Neural cell (in vitro differentiated cells): ENCODE measurements around the gene ARF1. TPM values are rescaled to one million over a fixed set of nuclear protein-coding genes. Genes with fewer than 3 reads are reported as not detected.

Source experiments
- H2AFZ ChIP-seq: fragments of 200-600, 300-800 bp; sonication (generic), shearing (Covaris generic); 2 replicates; pipeline ENCODE4 v1.6.0; 2014; ENCODE audit warnings: low read depth, mild to moderate bottlenecking, antibody characterized with exemption, low read length, moderate library complexity
- H3F3A ChIP-seq: fragments of 200-600 bp; shearing (Covaris generic); 2 replicates; pipeline ENCODE4 v1.6.1; 2016; ENCODE audit warnings: mild to moderate bottlenecking, moderate library complexity, mixed read lengths, antibody characterized with exemption, low read length; ENCODE audit not compliant: insufficient read depth, poor library complexity, severe bottlenecking
- H3K27ac ChIP-seq: fragments of 200-600, 300-800 bp; sonication (generic), shearing (Covaris generic); 2 replicates; pipeline ENCODE4 v1.5.1; 2014; ENCODE audit warnings: mild to moderate bottlenecking, low read length, moderate library complexity
- H3K27me3 ChIP-seq: fragments of 300-800, 200-600 bp; sonication (generic), shearing (Covaris generic); 2 replicates; pipeline ENCODE4 v1.6.0; 2014; ENCODE audit warnings: mild to moderate bottlenecking, low read depth, low read length, moderate library complexity; ENCODE audit not compliant: insufficient read depth
- H3K36me3 ChIP-seq: fragments of 300-800, 200-600 bp; sonication (generic), shearing (Covaris generic); 2 replicates; pipeline ENCODE4 v1.5.1; 2014; ENCODE audit warnings: mild to moderate bottlenecking, antibody characterized with exemption, low read length, moderate library complexity; ENCODE audit not compliant: insufficient read depth
- H3K4me2 ChIP-seq: fragments of 300-800, 200-600 bp; sonication (generic), shearing (Covaris generic); 2 replicates; pipeline ENCODE4 v1.6.0; 2014; ENCODE audit warnings: mild to moderate bottlenecking, low read length
- H3K4me3 ChIP-seq: fragments of 300-800, 200-600 bp; sonication (generic), shearing (Covaris generic); 2 replicates; pipeline ENCODE4 v1.5.1; 2014; ENCODE audit warnings: mild to moderate bottlenecking, low read length, moderate library complexity
- H3K79me2 ChIP-seq: fragments of 200-600 bp; shearing (Covaris generic); replicated peaks from 2 replicates; pipeline ENCODE4 v1.6.0; 2014; ENCODE audit warnings: mild to moderate bottlenecking, low read length, moderate library complexity; ENCODE audit not compliant: insufficient read depth
- H3K9ac ChIP-seq: fragments of 300-800, 200-600 bp; sonication (generic), shearing (Covaris generic); 2 replicates; pipeline ENCODE4 v1.6.1; 2016; ENCODE audit warnings: mild to moderate bottlenecking, low read length, mixed read lengths
- H3K9me2 ChIP-seq: fragments of 200-600 bp; shearing (Covaris generic); 2 replicates; pipeline ENCODE4 v1.6.1; 2016; ENCODE audit warnings: mild to moderate bottlenecking, low read length, mixed read lengths; ENCODE audit not compliant: insufficient read depth
- H3K9me3 ChIP-seq: fragments of 200-600, 300-800 bp; sonication (generic), shearing (Covaris generic); 2 replicates; pipeline ENCODE4 v1.6.1; 2016; ENCODE audit warnings: mild to moderate bottlenecking, mixed run types, low read length, moderate library complexity, mixed read lengths
- H4K20me1 ChIP-seq: fragments of 200-600 bp; shearing (Covaris generic); 2 replicates; pipeline ENCODE4 v1.6.1; 2016; ENCODE audit warnings: mild to moderate bottlenecking, mixed run types; ENCODE audit not compliant: insufficient read depth
- CTCF ChIP-seq: fragments of 450-650 bp; IDR thresholded peaks from 2 replicates; pipeline ENCODE4 v1.5.1; 2014; ENCODE audit warnings: antibody characterized with exemption, mild to moderate bottlenecking, moderate library complexity; ENCODE audit not compliant: poor library complexity, severe bottlenecking
- EP300 ChIP-seq: fragments of 450-650 bp; conservative IDR thresholded peaks from 2 replicates; pipeline ENCODE4 v1.6.1; 2014; ENCODE audit warnings: antibody characterized with exemption, mild to moderate bottlenecking, moderate library complexity; ENCODE audit not compliant: poor library complexity, severe bottlenecking
- EZH2 ChIP-seq: fragments of 200-600, 300-800 bp; shearing (Covaris generic), sonication (generic); IDR thresholded peaks from 2 replicates; pipeline ENCODE4 v1.6.1; 2014; ENCODE audit warnings: antibody characterized with exemption, low read length, borderline replicate concordance, mild to moderate bottlenecking; ENCODE audit not compliant: insufficient read depth, poor library complexity, severe bottlenecking
- MXI1 ChIP-seq: fragments of 450-650 bp; conservative IDR thresholded peaks from 2 replicates; pipeline ENCODE4 v1.6.1; 2014; ENCODE audit warnings: antibody characterized with exemption, mild to moderate bottlenecking; ENCODE audit not compliant: poor library complexity, severe bottlenecking
- POLR2AphosphoS5 ChIP-seq: IDR thresholded peaks from 2 replicates; pipeline ENCODE4 v1.6.1; 2012
- RAD21 ChIP-seq: fragments of 450-650 bp; conservative IDR thresholded peaks from 2 replicates; pipeline ENCODE4 v1.6.1; 2014; ENCODE audit warnings: antibody characterized with exemption, mild to moderate bottlenecking, moderate library complexity
- SMC3 ChIP-seq: fragments of 450-650 bp; conservative IDR thresholded peaks from 2 replicates; pipeline ENCODE4 v1.6.1; 2014; ENCODE audit warnings: antibody characterized with exemption, mild to moderate bottlenecking, moderate library complexity; ENCODE audit not compliant: poor library complexity
- TAF1 ChIP-seq: IDR thresholded peaks from 2 replicates; pipeline ENCODE4 v1.6.1; 2012; ENCODE audit warnings: low read depth
- polyA plus RNA-seq: library from polyadenylated mRNA; depleted of rRNA; stranded (reverse); fragments of >200 nt; gene quantifications from 2 replicates; pipeline ENCODE4 v1.2.3, GENCODE V29; 2014
- TF ChIP-seq, protein P1 (sequence below): IDR thresholded peaks from 2 replicates; pipeline ENCODE4 v1.6.1; 2012; ENCODE audit warnings: borderline replicate concordance

The ARF1 gene
- polyA plus RNA-seq, 1 donor from 2014 or later: 168 TPM

GRCh38 chr1:228081578-228082213 is 812 bp upstream of the ARF1 start:
- Histone ChIP-seq H3K79me2 (peaks cover 37% of the 10 kb centered on the region), H3K9ac (peak overlapping the region; percentile 74), H3K9me2 (no peaks in the 10 kb centered on the region), H3F3A (no peaks in the 10 kb centered on the region), H3K4me3 (peak overlapping the region; percentile 99), H4K20me1 (peaks cover 11% of the 10 kb centered on the region), H3K27ac (no peak overlapping the region), H3K27me3 (no peaks in the 10 kb centered on the region), H3K36me3 (no peaks in the 10 kb centered on the region), H2AFZ (peak overlapping the region; percentile 87), H3K9me3 (no peaks in the 10 kb centered on the region), H3K4me2 (peak overlapping the region; percentile 78)
- TF ChIP-seq POLR2AphosphoS5: no peak
- no peak for TF ChIP-seq RAD21
- TF ChIP-seq CTCF: no peak
- TF ChIP-seq, protein P1, sequence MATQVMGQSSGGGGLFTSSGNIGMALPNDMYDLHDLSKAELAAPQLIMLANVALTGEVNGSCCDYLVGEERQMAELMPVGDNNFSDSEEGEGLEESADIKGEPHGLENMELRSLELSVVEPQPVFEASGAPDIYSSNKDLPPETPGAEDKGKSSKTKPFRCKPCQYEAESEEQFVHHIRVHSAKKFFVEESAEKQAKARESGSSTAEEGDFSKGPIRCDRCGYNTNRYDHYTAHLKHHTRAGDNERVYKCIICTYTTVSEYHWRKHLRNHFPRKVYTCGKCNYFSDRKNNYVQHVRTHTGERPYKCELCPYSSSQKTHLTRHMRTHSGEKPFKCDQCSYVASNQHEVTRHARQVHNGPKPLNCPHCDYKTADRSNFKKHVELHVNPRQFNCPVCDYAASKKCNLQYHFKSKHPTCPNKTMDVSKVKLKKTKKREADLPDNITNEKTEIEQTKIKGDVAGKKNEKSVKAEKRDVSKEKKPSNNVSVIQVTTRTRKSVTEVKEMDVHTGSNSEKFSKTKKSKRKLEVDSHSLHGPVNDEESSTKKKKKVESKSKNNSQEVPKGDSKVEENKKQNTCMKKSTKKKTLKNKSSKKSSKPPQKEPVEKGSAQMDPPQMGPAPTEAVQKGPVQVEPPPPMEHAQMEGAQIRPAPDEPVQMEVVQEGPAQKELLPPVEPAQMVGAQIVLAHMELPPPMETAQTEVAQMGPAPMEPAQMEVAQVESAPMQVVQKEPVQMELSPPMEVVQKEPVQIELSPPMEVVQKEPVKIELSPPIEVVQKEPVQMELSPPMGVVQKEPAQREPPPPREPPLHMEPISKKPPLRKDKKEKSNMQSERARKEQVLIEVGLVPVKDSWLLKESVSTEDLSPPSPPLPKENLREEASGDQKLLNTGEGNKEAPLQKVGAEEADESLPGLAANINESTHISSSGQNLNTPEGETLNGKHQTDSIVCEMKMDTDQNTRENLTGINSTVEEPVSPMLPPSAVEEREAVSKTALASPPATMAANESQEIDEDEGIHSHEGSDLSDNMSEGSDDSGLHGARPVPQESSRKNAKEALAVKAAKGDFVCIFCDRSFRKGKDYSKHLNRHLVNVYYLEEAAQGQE: no peak
- no peak for TF ChIP-seq EZH2
- TF ChIP-seq MXI1: no peak
- TF ChIP-seq TAF1: no peak
- TF ChIP-seq SMC3: no peak
- no peak for TF ChIP-seq EP300

DNA sequence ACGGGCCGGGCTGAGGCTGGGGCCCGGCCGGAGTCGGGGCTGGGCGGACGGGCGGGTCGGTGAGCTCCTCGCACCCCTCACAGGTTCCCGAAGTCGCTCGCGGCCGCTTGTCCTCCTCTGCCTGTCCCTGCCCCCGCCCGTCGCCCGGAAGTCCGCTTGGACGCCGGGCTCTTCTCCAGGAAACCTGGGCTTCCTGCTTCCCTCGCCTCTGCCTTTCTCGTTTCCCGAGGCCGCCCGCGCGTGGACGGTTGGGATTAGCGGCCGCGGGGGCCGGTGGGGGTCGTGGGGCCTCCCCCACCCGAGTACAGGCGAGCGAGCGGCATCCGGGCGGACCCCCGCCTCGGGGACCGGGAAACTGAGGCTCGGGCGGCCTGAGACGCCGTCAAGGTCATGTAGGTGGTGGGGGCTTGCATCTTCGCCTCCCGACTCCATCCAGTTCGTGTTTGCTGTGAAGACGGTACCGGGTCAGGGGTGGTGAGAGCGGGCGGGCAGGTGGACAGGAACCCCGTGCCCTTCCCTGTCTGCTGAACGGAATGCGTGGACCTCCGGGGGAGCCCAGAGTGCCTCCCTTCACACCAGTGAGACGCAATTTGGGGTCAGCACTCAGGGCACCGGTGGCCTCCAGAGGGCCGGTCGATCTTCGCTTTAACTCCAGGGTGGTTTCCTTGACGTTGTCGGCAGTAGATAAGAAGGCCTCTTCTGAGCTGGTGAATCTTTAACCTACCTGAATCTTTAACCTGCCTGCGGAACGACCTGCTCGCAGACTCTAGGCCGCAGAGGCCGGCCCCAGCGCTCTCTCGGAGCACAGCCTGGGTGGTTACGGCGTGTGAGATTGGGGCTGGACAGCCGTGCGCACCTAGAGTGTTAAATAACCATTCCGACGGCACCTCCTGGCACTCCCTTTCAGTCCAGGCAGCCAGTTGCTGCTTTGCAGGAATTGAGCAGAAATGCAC is 686 bp downstream of the ARF1 start:
- Histone ChIP-seq H2AFZ (peak overlapping the region; percentile 33), H4K20me1 (peaks cover 11% of the 10 kb centered on the region), H3K27ac (peak overlapping the region; percentile 87), H3K9ac (peak overlapping the region; percentile 96), H3K4me3 (peak overlapping the region; percentile 99), H3K9me3 (no peaks in the 10 kb centered on the region), H3K9me2 (no peaks in the 10 kb centered on the region), H3K27me3 (no peaks in the 10 kb centered on the region), H3K36me3 (no peaks in the 10 kb centered on the region), H3K79me2 (peaks cover 52% of the 10 kb centered on the region), H3F3A (no peaks in the 10 kb centered on the region), H3K4me2 (peak overlapping the region; percentile 89)
- peak; percentile 15 for TF ChIP-seq MXI1
- no peak for TF ChIP-seq RAD21
